IPS DF 4.7 (cell line): Measurements from ENCODE around the gene PIGH.

ENCODE experiments used
- DNase-seq: peaks from one replicate; pipeline ENCODE4 v3.0.0-alpha.2; 2013; ENCODE audit warnings: low spot score; ENCODE audit errors: extremely low read depth

PIGH gene

DNA sequence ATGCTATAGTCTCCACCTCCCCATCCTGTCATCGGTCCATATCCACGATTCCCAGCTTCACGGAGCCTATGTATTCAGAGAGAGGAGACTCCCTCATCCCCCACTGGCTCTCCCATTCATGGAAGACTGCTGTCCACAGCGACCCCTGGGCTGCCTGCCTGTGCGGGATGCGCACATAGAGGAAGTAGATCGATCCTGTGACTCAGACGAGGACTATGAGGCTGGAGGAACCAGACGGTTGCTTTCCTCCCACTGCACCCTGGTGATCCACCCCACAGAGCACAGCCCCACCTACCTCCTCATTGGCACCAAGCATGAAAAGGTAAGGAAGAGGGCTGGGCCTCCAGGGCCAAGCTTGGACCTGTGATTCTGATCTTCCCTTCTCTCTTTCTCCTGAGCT is 24.4 kb downstream of the PIGH start:
- no peak for DNase-seq

DNA sequence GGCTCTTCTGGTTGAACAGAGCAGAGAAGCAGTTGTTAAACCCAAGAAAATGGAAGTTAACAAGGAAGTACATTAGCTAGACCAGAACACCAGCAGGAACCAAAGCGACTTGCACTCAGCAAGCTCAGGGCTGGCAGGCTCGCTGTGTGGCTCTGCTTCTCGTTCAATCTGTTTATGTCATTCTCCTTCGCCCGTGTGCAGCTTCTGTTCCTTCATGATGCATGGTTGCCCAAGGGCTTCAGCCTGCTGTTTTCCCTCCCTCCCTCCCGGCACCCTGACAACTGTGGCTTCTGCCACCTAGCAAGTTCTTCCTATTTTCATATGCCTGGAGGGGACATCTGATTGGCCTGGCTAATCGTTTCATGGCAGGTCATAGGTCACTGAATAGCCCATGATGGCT is 25.3 kb downstream of the PIGH start:
- no peak for DNase-seq

DNA sequence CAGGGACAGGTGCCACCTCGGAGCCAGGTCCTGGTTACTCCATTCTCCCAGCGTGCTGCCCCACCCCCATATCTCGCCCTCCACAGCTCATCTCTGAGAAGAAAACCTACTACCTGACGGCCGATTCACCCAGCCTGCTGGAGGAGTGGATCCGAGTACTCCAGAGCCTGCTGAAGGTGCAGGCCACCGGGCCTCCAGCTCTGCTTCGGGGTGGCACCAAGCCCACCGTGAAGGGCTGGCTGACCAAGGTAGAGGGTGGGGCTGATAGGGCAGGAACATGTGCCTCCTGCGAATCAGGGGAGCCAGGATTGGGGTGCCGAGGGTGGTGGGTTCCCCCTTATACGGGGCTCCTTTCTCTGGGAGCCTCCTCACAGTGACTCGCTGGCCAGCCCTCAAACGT is 25.9 kb downstream of the PIGH start:
- no peak for DNase-seq

DNA sequence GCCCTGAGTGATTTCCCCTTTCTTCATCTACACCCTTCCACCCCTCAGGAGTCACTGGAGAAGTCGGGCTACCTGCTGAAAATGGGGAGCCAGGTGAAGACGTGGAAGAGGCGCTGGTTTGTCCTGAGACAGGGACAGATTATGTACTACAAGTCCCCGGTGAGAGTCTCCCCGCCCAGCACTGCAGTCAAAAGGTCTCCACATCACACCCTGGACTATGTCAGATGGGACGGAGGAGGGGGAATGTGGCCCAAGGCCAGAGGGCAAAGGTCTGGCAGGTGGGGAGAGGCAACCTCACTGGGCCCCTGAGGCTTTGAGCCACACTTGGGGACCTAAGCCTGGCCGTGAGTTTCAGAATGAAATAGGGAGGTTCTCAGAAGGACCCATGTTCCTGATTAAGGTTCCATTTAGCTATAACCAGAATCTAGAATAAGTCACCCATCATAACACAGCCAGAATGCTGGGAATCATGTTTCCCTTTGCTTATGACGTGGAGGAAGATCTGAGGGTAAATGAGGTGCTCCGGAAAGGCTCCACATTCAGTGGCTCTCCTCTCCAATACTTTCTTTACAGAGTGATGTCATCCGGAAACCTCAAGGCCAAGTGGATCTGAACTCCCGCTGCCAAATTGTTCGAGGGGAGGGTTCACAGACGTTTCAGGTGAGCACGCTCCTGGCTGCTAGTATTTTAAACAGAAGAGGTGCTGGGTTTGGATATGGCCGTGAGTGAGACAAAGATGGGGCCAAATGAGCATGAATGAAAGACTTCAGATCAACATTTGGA is 26.6 kb downstream of the PIGH start:
- no peak for DNase-seq

DNA sequence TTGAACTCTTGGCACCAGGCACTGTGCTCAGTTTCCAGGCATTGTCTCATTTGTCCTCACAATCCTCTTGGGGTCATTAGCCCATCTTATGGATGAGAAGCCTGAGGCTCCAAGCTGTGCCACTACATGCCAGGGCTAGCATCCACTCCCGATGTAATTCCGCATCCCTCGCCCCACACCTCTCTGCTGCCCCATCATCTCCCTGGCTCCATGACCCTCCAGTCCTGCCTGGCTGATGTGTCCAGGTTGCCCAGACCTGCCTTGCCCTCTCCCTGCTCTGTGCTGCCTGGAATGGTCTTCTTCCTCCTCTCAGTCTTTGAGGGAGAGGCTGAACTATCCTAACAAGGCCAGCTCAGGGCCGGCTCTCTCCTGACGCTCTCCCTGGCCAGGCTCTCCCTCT is 27.5 kb downstream of the PIGH start:
- DNase-seq: no peak

DNA sequence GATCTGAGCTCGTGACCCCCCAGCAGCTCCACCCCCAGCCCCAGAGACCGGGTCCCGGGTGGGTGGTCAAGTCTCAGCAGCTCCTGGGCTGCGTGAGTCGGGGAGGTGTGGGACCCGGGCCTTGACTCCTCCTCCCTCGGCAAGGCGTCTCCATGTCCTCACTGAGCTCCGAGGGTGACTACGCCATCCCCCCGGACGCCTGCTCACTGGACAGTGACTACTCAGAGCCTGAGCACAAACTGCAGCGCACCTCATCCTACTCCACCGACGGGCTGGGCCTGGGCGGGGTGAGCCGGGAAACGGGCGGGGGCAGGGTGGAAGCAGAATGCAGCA is 28.1 kb downstream of the PIGH start:
- no peak for DNase-seq

DNA sequence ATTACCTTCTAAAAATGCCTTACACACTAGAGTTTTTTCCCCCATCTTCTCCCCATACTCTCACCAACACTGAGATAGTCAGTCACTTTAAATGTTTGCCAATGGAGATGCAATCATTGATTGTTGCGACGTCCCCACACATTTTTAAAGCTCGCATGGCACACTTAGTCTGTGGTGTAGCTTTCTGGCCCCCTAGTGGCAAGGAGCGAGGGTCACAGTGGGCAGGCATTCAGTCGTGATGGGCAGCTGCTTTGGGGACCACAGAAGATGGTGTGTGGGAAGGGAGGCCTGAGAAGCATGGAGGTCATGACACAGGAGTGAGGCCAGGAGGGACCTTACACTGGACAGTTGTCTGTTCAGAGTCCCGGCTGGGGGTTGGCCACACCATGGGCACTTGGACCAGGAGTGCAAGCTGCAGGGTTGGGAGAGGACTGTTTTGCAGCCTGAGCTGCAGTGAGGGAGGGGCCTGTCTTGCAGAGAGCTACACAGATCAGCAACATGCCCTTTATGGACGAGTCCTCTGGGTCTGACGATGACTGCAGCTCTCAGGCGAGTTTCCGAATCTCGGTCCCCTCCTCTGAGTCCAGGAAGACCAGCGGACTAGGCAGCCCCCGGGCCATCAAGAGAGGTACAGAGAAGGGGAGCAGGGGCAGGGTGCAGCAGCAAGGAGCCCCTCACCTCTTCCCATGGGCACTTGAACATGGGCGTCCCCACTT is 28.6 kb downstream of the PIGH start:
- no peak for DNase-seq

DNA sequence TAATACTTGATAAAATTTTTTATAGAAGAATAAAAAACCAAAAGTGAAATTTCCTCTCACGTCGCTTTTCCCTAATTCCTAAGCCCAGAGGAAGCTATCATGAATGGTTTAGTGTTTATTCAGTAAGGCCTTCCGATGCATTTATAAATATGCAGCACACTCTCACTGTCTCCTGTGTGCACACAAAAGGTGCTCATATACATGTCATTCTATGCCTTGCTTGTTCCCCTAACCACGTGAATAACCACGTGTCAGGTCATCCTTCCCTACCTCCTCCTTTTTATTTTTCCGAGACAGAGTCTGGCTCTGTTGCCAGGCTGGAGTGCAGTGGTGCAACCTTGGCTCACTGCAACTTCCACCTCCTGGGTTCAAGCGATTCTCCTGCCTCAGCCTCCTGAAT is 29.6 kb downstream of the PIGH start:
- no peak for DNase-seq

DNA sequence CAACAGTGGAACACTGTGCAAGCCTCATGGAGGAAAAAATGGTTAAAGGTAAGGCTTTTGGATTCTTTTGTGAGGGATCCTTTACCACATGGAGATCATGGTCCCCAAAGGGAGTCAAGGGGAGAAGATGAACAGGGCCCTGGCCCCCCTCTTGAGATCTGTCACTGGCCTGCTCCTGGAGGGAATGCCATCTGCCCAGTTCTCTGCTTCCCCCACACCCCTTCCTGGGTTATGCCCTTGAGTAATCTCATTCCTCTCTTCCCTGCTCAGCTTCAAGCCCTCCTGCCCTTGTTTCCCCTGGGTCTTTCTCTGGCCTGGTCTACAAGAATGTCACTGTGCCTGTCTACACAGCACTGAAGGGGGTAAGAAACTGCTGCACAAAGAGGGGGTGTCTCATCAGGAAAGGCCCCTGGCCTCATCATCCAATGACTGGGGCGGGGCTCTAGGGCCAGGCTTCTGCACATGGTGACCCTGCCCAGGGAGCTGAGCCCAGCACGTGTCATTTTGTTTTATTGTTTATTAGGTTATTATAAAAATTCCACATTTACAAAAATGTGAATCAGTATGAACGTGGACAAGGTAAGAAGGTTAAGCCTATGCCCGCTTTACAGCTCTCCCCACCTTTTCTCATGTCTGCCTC is 30.3 kb downstream of the PIGH start:
- no peak for DNase-seq

DNA sequence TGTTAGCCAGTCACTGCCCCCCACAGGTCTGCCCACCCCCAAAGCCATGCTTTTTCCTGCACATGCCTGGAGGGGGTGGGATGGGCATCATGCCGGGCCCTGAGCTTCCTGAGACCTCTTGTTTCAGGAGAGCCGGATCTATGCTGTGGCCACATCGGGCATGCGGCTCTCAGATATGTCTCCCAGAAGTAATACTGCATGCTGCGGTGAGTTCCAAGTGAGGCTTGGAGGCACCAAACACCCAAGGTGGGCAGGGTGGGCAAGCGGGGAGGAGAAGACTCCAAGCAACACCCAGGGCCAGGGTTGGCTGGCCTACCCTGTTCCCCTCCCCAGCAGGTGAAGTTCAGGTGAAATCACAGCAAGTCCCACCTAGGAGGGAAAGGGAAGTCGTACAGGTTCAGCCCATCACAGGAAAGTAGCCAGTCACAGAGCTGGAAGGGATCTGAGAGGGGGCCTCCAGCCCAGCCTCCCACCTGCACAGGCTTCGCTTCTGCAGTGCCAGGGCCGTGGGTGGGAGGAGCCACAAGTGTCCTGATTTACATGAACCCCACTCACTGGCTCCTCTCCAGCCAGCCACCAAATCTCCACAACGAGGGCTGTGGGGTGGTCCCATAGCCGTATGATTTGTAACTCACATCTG is 30.9 kb downstream of the PIGH start:
- no peak for DNase-seq

DNA sequence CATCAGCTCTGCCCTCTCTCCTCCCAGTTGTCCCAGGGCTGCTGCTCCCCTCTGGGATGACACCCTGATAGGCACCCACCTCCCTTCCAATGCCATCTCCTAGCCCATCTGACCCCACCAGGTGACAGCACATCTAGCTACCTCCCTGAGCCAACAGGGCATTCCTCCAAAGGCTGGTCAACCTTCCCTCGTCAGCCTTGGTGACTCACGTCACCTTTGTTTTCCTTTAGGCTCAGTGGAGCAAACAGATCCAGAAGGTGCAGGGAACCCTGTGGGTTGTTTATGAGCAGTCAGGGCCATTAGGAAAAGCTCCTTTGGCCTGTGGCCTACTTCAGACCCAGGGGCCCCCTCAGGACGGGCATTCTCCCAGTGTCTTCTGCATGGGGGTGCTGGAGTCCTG is 32.4 kb downstream of the PIGH start:
- no peak for DNase-seq

DNA sequence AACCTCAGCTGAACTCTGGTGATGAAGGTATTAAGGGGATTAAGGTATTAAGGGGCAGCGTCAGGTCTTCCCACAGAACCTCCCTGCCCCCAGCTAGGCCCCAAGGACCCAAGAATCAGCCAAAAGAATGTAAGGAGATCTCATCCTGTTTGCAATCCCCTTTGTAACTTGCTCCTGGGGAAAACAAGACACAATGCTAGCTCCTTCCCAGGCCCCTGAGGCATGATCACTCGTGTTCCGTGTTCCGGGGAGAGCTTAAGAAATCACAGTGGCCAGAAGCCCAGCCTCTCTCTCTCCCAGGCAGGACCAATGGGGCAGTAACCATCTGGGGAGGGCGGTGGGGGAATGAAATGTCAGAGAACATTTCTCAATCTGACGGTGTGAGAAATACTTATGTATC is 33.2 kb downstream of the PIGH start:
- DNase-seq: no peak

DNA sequence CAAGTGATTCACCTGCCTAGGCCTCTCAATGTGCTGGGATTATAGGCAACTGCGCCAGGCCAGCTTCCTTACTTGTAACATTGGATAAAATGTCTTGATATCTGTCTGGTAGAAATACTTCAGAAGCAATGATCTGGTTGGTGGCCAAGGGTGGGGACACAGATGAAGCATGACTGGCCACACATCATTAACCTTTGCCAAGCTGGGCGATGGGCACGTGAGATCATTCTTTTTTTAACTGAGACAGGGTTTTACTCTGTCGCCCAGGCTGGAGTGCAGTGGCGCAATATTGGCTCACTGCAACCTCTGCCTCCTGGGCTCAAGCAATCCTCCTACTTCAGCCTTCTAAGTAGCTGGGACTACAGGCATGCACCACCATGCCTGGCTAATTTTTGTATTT is 35.8 kb downstream of the PIGH start:
- DNase-seq: no peak

DNA sequence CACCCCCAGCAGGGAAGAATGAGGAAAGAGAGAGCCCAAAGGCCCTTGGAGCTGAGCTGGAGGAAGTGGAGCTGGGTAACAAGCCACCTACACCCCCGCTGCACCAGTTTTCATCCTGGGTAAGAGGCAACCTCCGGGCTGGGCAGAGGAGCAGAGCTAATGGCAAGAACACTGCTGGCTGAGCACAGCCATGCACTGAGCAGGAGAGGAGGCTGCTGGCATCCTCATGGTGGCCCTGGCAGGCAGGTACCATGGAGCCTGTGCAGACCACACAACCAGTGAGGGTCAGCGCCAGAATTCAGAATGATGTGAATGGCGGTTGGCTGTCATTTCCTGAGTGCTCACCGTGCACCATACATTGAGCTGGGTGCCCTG is 37.3 kb downstream of the PIGH start:
- DNase-seq: no peak

DNA sequence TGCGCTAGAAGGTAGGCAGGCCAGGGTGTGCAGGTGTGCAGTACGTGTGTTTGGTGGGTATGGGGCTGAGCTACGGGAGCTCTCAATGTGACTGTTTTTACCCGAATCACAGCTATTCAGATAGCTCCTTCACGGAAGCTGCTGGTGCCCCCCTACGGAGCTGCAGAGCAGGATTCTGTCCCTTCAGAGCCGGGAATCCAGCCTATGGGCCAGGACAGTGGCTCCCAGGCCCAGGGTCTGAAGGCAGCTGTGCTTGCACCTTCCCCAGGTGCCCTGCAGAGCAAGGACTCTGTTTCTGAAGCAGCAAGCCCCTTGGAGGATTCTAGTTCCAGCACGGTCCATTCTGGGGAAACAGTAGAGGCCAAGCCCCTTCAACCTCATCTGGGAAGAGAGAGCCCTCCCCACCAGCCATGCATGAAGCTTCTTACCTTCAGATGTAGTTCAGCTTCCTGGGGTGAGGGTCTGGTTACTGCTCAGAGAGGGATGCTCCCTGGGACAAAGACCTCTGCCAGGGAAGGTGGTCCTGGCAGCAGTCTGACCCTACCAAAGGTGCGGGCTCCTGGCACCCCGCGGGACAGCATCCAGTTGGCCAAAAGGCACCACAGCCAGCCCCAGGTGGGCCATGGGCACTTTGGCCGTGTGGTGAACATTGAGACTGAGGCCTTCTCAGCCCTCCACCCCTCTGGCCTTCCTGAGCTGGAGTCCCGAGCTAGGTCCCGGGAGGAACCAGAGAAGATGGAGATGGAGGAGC is 37.9 kb downstream of the PIGH start:
- DNase-seq: no peak

DNA sequence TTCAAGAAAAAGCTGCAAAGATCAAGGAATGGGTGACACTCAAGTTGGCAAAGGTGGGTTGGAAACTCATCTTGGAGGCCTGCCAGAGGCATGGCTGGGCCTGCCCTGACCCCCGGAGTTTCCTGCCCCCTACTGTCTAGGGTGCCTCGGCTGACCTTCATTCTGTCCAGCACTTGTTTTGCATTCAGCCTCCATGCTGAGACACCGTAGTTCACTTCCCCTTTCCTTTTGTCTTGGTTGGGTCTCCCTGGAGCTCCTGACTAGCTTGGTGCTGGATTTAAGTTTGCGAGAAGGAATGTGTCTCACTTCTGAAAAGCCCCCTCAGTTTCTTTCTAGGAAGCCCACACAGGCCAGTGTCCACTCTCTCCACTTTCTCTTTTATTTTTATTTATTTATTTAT is 40.4 kb downstream of the PIGH start:
- no peak for DNase-seq

DNA sequence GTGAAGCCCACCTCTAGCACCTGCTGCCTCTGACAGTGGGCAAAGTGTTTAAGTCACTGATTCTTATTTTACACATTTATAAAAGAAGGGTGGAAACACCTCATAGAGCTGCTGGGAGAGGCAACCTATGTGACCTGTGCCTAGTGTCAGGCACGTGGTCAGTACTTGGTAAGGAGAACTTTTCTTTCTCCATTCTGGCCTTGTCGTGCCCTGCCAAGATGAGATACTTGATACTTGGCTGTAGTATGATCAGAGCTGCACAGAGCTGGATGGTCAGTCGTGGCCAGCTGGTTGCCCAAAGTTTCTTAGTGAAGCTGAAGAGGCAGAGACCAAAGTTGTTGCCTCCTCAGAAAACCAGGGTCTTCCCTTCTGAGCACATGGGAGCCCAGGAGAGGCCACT is 42.4 kb downstream of the PIGH start:
- DNase-seq: no peak

DNA sequence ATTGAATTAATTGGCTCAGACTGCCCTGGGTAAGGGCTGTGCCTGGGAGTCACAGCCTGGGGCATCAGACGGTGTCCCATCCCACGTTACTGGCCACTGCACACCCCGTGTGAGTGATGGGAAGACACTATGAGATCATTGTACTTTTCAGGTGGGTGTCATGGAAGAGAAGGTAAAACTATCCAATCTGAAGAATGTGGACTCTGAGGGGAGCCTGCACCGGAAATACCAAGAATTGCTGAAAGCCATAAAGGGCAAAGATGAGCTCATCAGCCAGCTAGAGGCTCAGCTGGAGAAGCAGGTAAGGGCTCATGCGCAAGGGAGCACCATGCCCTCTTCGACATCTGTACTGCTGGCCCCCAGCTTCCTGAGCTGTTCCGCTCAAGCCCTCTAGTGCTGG is 43.0 kb downstream of the PIGH start:
- no peak for DNase-seq

DNA sequence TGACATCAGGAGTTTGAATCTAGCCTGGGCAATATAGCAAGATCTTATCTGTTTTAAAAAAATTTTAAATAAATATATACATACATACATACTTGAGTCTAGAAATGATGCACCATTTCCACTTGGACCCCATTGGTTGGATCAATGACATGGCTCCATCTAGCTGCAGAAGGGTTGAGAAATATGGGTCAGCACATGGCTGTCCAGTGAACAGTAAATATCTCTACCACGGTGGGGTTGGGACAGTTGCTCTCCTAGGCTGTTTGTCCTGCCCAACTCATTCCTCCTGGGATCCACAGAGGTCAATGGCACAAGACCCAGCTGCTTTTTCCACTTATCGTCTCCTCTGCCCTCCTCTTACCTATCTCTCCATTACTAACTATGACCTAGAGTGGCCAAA is 43.4 kb downstream of the PIGH start:
- no peak for DNase-seq

DNA sequence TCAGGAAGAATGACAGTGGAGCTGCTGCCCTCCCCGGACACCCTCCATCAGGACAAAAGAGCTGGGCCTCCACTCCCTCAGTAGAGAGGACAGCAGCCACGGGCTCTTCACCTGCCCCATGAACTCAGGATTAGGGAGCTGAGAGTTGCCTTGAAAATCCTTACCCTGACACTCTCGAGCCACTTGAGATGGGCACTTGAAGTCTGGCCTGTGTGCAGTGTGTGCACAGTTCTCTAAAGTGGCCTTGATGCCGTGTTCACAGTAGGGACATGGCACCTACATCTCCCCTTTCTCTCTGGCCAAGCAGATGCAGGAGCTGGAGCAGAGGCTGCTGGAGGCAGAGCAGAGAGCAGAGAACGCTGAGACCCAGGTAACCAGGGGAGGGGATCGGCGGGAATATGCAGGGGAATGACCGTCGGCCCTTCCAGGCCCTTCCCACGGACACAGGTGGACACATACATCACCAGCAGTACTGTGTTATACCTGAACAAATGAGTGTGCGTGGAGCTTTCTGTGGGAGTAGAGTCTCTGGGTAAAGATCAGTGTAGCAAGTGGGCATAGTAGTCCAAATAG is 44.5 kb downstream of the PIGH start:
- no peak for DNase-seq

DNA sequence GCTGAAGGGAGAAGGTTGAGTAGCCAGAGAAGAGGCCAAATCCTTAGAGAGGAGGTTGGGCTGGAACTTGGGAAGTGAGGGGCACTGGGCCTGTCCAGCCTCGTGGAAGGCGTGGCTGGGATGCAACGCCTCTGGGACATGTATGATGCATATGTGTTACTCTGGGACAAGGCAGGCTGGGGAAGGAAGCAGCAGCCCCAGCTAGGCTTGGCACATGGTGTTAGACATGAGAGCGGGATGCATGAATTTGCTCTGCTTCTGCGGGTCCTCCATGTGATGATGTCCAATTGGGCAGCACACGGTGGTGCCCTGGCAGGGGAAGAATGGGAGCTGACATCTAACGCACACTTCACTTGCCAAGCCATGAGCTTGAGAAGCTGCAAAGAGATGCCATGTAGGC is 45.7 kb downstream of the PIGH start:
- no peak for DNase-seq
